Suprapubic skin (tissue), 4 donors: ENCODE measurements around the gene OSM.

Experiments
- EP300 ChIP-seq: sonication (generic); formaldehyde crosslinking; IDR thresholded peaks from one replicate; pipeline ENCODE4 v1.6.1; 2017; ENCODE audit warnings: antibody characterized with exemption
- POLR2A ChIP-seq, 2 donors: fragments of 450-650 bp; IDR thresholded peaks; one replicate each; pipeline ENCODE4 v1.6.1; 2017; ENCODE audit warnings: antibody characterized with exemption in 2 of 2, mild to moderate bottlenecking in 2 of 2, moderate library complexity in 2 of 2
- POLR2AphosphoS5 ChIP-seq, 3 donors: sonication (generic); formaldehyde crosslinking; IDR thresholded peaks; one replicate each; pipeline ENCODE4 v1.6.1; 2017; ENCODE audit warnings: antibody characterized with exemption in 3 of 3
- TF ChIP-seq, protein P1 (sequence below), 2 donors: fragments of 200-600 bp in 1 of 2; fragments of 450-650 bp in 1 of 2; sonication (generic) in 1 of 2; IDR thresholded peaks; one replicate each; pipeline ENCODE4 v1.5.1; 2016 to 2019; ENCODE audit warnings: antibody characterized with exemption in 2 of 2, mild to moderate bottlenecking in 1 of 2, moderate library complexity in 1 of 2

DNA sequence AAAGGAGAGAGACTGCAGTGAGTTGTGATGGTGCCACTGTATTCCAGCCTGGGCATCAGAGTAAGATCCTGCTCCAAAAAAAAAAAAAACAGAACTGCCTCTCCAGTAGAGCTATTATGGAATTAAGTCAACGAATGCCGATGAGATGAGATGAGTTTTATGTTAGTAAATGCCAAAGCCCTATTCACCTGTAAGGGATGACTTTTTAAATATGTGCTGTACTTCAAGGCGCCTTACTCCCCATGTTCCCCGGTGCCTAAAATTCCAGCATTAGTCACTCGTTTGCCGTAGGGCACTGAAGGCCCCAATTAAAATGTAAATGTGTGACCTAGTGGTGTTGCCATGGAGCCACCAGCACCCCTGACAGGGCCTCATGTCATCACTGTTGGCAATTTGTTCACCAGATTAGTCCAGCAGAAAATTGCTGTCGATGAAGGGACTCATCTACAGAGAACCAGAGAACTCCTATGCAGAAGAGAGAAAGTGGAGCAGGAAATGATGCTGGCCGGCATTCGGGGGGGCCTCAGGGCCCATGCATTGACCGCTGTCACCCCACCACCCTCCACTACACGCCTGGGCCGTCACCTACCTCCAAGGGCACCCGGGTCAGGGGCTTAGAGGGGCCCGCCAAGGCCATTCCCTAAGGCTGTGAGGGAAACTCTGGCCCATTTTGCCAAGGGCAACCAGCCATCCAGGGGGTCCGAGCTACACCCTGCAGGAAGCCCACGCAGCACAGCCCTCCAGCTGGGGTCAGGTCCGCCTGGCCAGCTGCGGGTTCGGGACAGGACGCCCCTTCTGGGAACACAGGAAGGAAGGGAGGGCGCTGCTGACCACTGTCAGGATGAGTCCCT, 37.9 kb downstream of the OSM start:
- TF ChIP-seq POLR2A (IDR thresholded peaks at IDR 0.05) (no peak), POLR2AphosphoS5 (IDR thresholded peaks at IDR 0.05) (no peak), EP300 (no peak)
- TF ChIP-seq, protein P1, sequence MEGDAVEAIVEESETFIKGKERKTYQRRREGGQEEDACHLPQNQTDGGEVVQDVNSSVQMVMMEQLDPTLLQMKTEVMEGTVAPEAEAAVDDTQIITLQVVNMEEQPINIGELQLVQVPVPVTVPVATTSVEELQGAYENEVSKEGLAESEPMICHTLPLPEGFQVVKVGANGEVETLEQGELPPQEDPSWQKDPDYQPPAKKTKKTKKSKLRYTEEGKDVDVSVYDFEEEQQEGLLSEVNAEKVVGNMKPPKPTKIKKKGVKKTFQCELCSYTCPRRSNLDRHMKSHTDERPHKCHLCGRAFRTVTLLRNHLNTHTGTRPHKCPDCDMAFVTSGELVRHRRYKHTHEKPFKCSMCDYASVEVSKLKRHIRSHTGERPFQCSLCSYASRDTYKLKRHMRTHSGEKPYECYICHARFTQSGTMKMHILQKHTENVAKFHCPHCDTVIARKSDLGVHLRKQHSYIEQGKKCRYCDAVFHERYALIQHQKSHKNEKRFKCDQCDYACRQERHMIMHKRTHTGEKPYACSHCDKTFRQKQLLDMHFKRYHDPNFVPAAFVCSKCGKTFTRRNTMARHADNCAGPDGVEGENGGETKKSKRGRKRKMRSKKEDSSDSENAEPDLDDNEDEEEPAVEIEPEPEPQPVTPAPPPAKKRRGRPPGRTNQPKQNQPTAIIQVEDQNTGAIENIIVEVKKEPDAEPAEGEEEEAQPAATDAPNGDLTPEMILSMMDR (IDR thresholded peaks at IDR 0.05): no peak
